Sigmoid colon (tissue), 7 donors: ENCODE results near the gene DOLK. TPM values are rescaled to one million over a fixed set of nuclear protein-coding genes. Genes with fewer than 3 reads are reported as not detected.

Experiments used
- DNase-seq: peaks from one replicate; pipeline ENCODE4 v3.0.0-alpha.2; 2019
- H3K27ac ChIP-seq, 4 donors: fragments of 200-600 bp; sonication (generic); one replicate each; pipeline ENCODE4 v1.5.1; 2016 to 2019; ENCODE audit warnings: mild to moderate bottlenecking in 1 of 4
- H3K27me3 ChIP-seq, 3 donors: fragments of 200-600 bp; sonication (generic); one replicate each; pipeline ENCODE4 v1.5.1; 2019; ENCODE audit warnings: mild to moderate bottlenecking in 1 of 3
- H3K36me3 ChIP-seq, 4 donors: fragments of 200-600 bp; sonication (generic); one replicate each; pipeline ENCODE4 v1.5.1; 2016 to 2019
- H3K4me1 ChIP-seq, 4 donors: fragments of 200-600 bp; sonication (generic); one replicate each; pipeline ENCODE4 v1.5.1; 2017 to 2019
- H3K4me3 ChIP-seq, 4 donors: fragments of 200-600 bp; sonication (generic); one replicate each; pipeline ENCODE4 v1.5.1; 2017 to 2019; ENCODE audit warnings: mild to moderate bottlenecking in 2 of 4, moderate library complexity in 1 of 4
- H3K9me3 ChIP-seq, 4 donors: fragments of 200-600 bp in 3 of 4; sonication (generic) in 3 of 4; one replicate each; pipeline versions ENCODE4 v1.5.1 to v1.6.1; 2013 to 2019
- CTCF ChIP-seq, 4 experiments: fragments of 450-650 bp in 3 of 4; fragments of 200-600 bp in 1 of 4; IDR thresholded peaks; one replicate each; pipeline ENCODE4 v1.5.1; 2016 to 2019; ENCODE audit warnings: antibody characterized with exemption in 4 of 4, mild to moderate bottlenecking in 3 of 4, moderate library complexity in 2 of 4
- EP300 ChIP-seq, 4 donors: sonication (generic); formaldehyde crosslinking; IDR thresholded peaks; one replicate each; pipeline ENCODE4 v1.6.1; 2017; ENCODE audit warnings: antibody characterized with exemption in 4 of 4
- POLR2A ChIP-seq, 2 donors: fragments of 450-650 bp; IDR thresholded peaks; one replicate each; pipeline ENCODE4 v1.6.1; 2016; ENCODE audit warnings: antibody characterized with exemption in 2 of 2, mild to moderate bottlenecking in 2 of 2, moderate library complexity in 2 of 2
- POLR2AphosphoS5 ChIP-seq, 4 donors: sonication (generic); formaldehyde crosslinking; IDR thresholded peaks; one replicate each; pipeline ENCODE4 v1.6.1; 2017; ENCODE audit warnings: antibody characterized with exemption in 4 of 4
- WGBS, 2 donors: extraction: QIAGEN DNeasy Blood & Tissue Kit; methylation state at CpG; one replicate each; pipeline ENCODE4 v1.1.7; 2013; 5-methylcytosine and 5-hydroxymethylcytosine counted together
- intact Hi-C: fragments of 100-400 bp; cut with DNase I; formaldehyde crosslinking; loops from one replicate; pipeline ENCODE4 v1.15.1; 2023
- polyA plus RNA-seq, 3 donors: library from polyadenylated mRNA; stranded (reverse); fragments of 200-250 nt; gene quantifications; one replicate each; pipeline ENCODE4 v1.2.3, GENCODE V29; 2013
- total RNA-seq, 4 donors: library from RNA; depleted of rRNA; stranded (reverse); fragments of >200 nt; gene quantifications; one replicate each; pipeline ENCODE4 v1.1.0, GENCODE V29; 2016
- donor health status: healthy with polysubstance abuse.
- donor health status: Bipolar disorder and iron deficiency.
- donor health status: healthy.

The DOLK gene
- total and polyA plus RNA-seq, 7 donors = 2.4 to 11.4 (median 8.9) TPM

- peaks cover 24 to 40% (median 32%) of the 10 kb centered on the region in 4 donors for H3K36me3 ChIP-seq
Measured at GRCh38 chr9:128909859-128910258, 37.5 kb downstream of the DOLK start.

GRCh38 chr9:128908372-128908771 is 39.0 kb downstream of the DOLK start:
- Histone ChIP-seq H3K4me3 (no peak overlapping the region), H3K36me3 (peaks cover 24 to 40% (median 29%) of the 10 kb centered on the region in 4 donors), H3K27me3 (no peaks in the 10 kb centered on the region), H3K27ac (no peak overlapping the region), H3K4me1 (peaks cover 0 to 52% (median 47%) of the 10 kb centered on the region in 4 donors), H3K9me3 (no peaks in the 10 kb centered on the region)
- WGBS, 2 donors = 98 to 99% methylated on average over 24 of the region's 24 CpGs
- TF ChIP-seq POLR2AphosphoS5 (IDR thresholded peaks at IDR 0.05) (no peak), EP300 (IDR thresholded peaks at IDR 0.05) (no peak), POLR2A (IDR thresholded peaks at IDR 0.05) (no peak), CTCF (IDR thresholded peaks at IDR 0.05) (no peak)
- DNase-seq = no peak
- intact Hi-C loops = no loop called here

More at GRCh38 chr9:128909859-128910258, 37.5 kb downstream of the DOLK start:
- intact Hi-C loops = no loop called here
- Histone ChIP-seq H3K4me3 (no peak overlapping the region), H3K27ac (peak overlapping the region; percentile 25 to 88 (median 66)), H3K9me3 (no peaks in the 10 kb centered on the region), H3K27me3 (no peaks in the 10 kb centered on the region), H3K4me1 (peaks cover 0 to 67% (median 60%) of the 10 kb centered on the region in 4 donors)
- 90% methylated on average over 4 of the region's 4 CpGs for WGBS, 2 donors
- TF ChIP-seq POLR2A (IDR thresholded peaks at IDR 0.05) (no peak), EP300 (IDR thresholded peaks at IDR 0.05) (no peak), POLR2AphosphoS5 (IDR thresholded peaks at IDR 0.05) (no peak), CTCF (IDR thresholded peaks at IDR 0.05) (no peak)
- DNase-seq = no peak

GRCh38 chr9:128906741-128907140 is 40.7 kb downstream of the DOLK start:
- no peak for TF ChIP-seq CTCF (IDR thresholded peaks at IDR 0.05)
- 68 to 73% methylated on average over 2 of the region's 2 CpGs for WGBS, 2 donors
- Histone ChIP-seq H3K27ac (peak overlapping the region in 2 of 4 donors; percentile 1 to 47), H3K4me3 (no peak overlapping the region), H3K36me3 (peaks cover 24 to 50% (median 30%) of the 10 kb centered on the region in 4 donors), H3K27me3 (no peaks in the 10 kb centered on the region), H3K9me3 (no peaks in the 10 kb centered on the region), H3K4me1 (peaks cover 0 to 44% (median 41%) of the 10 kb centered on the region in 4 donors)
- intact Hi-C loops = no loop called here
- DNase-seq = no peak

- no peak overlapping the region for H3K4me3 ChIP-seq
- H3K9me3 ChIP-seq = no peaks in the 10 kb centered on the region
- peaks cover 24 to 57% (median 32%) of the 10 kb centered on the region in 4 donors for H3K36me3 ChIP-seq
- no peaks in the 10 kb centered on the region for H3K27me3 ChIP-seq
- H3K27ac ChIP-seq = peak overlapping the region in 2 of 4 donors; percentile 27 to 29
- WGBS, 2 donors = 93 to 94% methylated on average over 7 of the region's 7 CpGs
- intact Hi-C loops = no loop called here
- H3K4me1 ChIP-seq = peaks cover 0 to 38% (median 33%) of the 10 kb centered on the region in 4 donors
- TF ChIP-seq POLR2A (IDR thresholded peaks at IDR 0.05) = no peak
- no peak for TF ChIP-seq CTCF (IDR thresholded peaks at IDR 0.05)
- TF ChIP-seq EP300 (IDR thresholded peaks at IDR 0.05) = no peak
- no peak for TF ChIP-seq POLR2AphosphoS5 (IDR thresholded peaks at IDR 0.05)
- no peak for DNase-seq
Measured at GRCh38 chr9:128905964-128906363, 41.4 kb downstream of the DOLK start.
